Effector memory CD4-positive, alpha-beta T cell (primary cell): Measurements from ENCODE around the gene LRRC10B.

Experiments used
- DNase-seq, 3 donors: peaks; one replicate each; pipeline ENCODE4 v3.0.0-alpha.2; 2020
- H3K27ac ChIP-seq: 2 replicates; pipeline ENCODE4 v1.7.0; 2013; ENCODE audit warnings: mild to moderate bottlenecking, low read length, moderate library complexity; ENCODE audit not compliant: insufficient read depth, poor library complexity, severe bottlenecking
- H3K27me3 ChIP-seq: replicated peaks from 2 replicates; pipeline ENCODE4 v1.7.0; 2013; ENCODE audit warnings: mild to moderate bottlenecking, low read length; ENCODE audit not compliant: insufficient read depth, control insufficient read depth, poor library complexity, severe bottlenecking
- H3K36me3 ChIP-seq: 2 replicates; pipeline ENCODE4 v1.7.0; 2013; ENCODE audit warnings: mild to moderate bottlenecking, low read length, moderate library complexity; ENCODE audit not compliant: control insufficient read depth, insufficient read depth
- H3K4me1 ChIP-seq: 2 replicates; pipeline ENCODE4 v1.7.0; 2013; ENCODE audit warnings: low read length, mild to moderate bottlenecking; ENCODE audit not compliant: control insufficient read depth, insufficient read depth, poor library complexity, severe bottlenecking
- H3K4me3 ChIP-seq: 2 replicates; pipeline ENCODE4 v1.7.0; 2013; ENCODE audit warnings: low read length, low read depth, mild to moderate bottlenecking; ENCODE audit not compliant: insufficient read depth, poor library complexity, severe bottlenecking
- H3K9me3 ChIP-seq: 2 replicates; pipeline ENCODE4 v1.7.0; 2013; ENCODE audit warnings: mild to moderate bottlenecking, low read length, moderate library complexity; ENCODE audit not compliant: control insufficient read depth

Gene LRRC10B

DNA sequence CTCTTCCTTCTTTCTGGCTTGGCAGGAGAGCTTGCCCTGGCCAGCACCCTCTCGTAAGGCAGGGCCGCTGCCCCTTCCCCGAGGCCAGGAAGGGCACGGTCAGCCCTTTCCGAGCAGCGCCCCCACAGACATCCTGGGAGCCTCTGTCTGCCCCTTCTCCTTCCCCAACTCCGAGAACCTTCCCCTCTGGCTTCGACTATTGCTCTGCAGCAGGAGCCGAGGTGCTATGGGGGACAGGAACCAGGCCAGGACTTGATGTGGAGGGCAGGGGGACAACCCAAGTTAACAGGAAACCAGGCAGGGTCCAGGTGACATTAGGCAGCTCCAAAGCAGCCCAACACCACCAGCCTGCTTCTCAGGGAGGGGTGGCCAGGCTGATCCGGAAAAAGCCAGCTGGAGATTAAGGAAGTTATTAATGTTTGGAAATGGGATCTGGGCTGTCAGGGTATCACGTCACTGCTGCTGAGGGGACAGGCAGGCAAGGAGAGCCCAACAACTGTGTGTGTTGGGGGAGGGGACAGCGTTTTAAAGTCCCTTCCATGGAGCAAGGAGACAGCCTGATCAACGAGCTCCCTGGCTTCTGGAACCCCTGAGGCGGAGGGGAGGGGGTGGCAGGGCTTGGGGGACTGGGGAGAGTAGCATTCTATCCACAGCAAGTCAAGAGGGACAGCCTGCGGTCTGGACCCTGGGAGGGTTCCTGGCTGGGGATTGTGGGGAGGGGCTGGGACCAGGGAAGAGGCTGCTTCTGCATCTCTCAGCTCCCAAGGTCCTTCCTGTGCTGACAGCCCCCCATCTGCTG is 45.0 kb downstream of the LRRC10B start:
- Histone ChIP-seq H3K4me3 (no peak overlapping the region), H3K9me3 (no peaks in the 10 kb centered on the region), H3K27me3 (peaks cover 30% of the 10 kb centered on the region), H3K27ac (no peak overlapping the region), H3K4me1 (peaks cover 5% of the 10 kb centered on the region), H3K36me3 (no peaks in the 10 kb centered on the region)
- no peak for DNase-seq

GRCh38 chr11:61554172-61554988 is 45.8 kb downstream of the LRRC10B start:
- H3K27me3 ChIP-seq = peaks cover 30% of the 10 kb centered on the region
- H3K4me1 ChIP-seq = peaks cover 5% of the 10 kb centered on the region
- H3K36me3 ChIP-seq = no peaks in the 10 kb centered on the region
- no peaks in the 10 kb centered on the region for H3K9me3 ChIP-seq
- DNase-seq = no peak
- no peak overlapping the region for H3K4me3 ChIP-seq
- H3K27ac ChIP-seq = no peak overlapping the region

DNA sequence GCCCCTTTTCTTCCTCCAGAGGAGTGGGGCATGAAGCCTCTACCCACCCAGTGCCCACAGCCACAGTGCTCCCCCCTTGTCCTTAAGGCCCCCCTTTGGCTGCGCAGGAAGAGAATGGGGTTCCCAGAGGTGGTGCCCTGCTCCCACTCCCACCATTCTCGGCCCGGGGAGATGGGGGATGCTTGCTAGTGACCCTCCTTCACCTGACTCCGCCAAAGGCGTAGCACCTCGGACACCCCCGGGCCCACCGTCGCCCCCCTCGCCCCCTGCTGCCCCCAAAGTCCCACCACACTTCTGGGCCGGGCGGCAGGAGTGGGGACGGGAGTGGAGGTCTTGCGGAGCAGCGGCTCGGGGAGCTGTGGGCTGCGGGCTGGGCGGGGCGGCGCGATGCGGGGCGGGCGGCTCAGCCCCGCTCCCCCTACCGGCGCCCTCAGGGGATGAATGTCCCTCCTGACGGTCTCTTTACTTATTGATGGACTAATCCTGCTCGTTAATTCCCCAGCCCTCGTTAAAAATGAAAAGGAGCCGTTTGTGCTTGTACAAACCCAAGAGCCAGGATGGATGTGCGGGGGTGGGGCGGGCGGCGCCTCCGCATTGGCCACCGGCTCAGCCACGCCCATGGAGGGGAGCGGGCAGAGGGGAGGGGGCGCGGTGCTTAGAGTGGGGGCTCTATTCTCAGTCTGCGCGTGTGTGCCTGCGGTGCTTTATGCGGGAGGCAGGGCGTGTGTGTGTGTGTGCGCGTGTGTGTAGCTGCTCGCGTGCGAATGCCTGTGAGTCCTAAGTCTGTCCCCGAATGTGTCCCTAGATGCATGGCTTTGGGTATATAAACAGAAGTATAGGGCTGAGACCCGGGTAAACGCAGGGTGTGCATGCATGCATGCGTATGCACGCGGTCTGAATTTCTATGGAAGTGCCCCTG is 46.8 kb downstream of the LRRC10B start:
- peaks cover 30% of the 10 kb centered on the region for H3K27me3 ChIP-seq
- H3K9me3 ChIP-seq = no peaks in the 10 kb centered on the region
- H3K4me1 ChIP-seq = peaks cover 5% of the 10 kb centered on the region
- H3K36me3 ChIP-seq = no peaks in the 10 kb centered on the region
- DNase-seq = no peak
- H3K27ac ChIP-seq = no peak overlapping the region
- no peak overlapping the region for H3K4me3 ChIP-seq

- H3K9me3 ChIP-seq = no peaks in the 10 kb centered on the region
- H3K27me3 ChIP-seq = peaks cover 30% of the 10 kb centered on the region
These were observed 47.4 kb downstream of the LRRC10B start for GRCh38 chr11:61555978-61556377.

GRCh38 chr11:61556621-61557020 is 48.1 kb downstream of the LRRC10B start:
- DNase-seq = no peak
- no peak overlapping the region for H3K27ac ChIP-seq
- no peak overlapping the region for H3K4me3 ChIP-seq
- H3K27me3 ChIP-seq = peaks cover 30% of the 10 kb centered on the region
- no peaks in the 10 kb centered on the region for H3K9me3 ChIP-seq
- no peaks in the 10 kb centered on the region for H3K36me3 ChIP-seq
- peaks cover 5% of the 10 kb centered on the region for H3K4me1 ChIP-seq

More at GRCh38 chr11:61555978-61556377, 47.4 kb downstream of the LRRC10B start:
- Histone ChIP-seq H3K36me3 (no peaks in the 10 kb centered on the region), H3K4me1 (peaks cover 5% of the 10 kb centered on the region), H3K27ac (no peak overlapping the region), H3K4me3 (no peak overlapping the region)
- DNase-seq = no peak
